CD4-positive, alpha-beta T cell (primary cell): ENCODE measurements around the gene RUNX1. TPM values are rescaled to one million over a fixed set of nuclear protein-coding genes. Genes with fewer than 3 reads are reported as not detected.
A peak's percentile ranks its signal among the peaks of the same experiment; 100 is the strongest.

Source experiments
- ATAC-seq: fragments of 200-7000 bp; cut with Tn5 transposase; one replicate; pipeline ENCODE4 v1.10.0; 2022; ENCODE audit warnings: mild to moderate bottlenecking; ENCODE audit not compliant: poor library complexity
- CTCF ChIA-PET: fragments of 350-600 bp; sonication (Branson Sonifier 250); formaldehyde crosslinking; loops from one replicate; lab custom pipeline; 2021; ENCODE audit warnings: antibody characterized with exemption, inconsistent platforms; lab: Charles Lee
- POLR2A ChIA-PET: fragments of 350-600 bp; sonication (Branson Sonifier 250); formaldehyde crosslinking; loops from one replicate; lab custom pipeline; 2021; ENCODE audit warnings: antibody characterized with exemption, inconsistent platforms; lab: Charles Lee
- DNase-seq, 14 experiments: peaks; one replicate each; pipeline ENCODE4 v3.0.0-alpha.2; 2013 to 2020; ENCODE audit warnings: mixed read lengths in 2 of 14
- H3K27ac ChIP-seq, 2 donors: one replicate each; pipeline versions ENCODE4 v1.5.1 to v1.7.0; 2013; ENCODE audit warnings: low read length in 2 of 2, low read depth in 1 of 2, mild to moderate bottlenecking in 1 of 2
- H3K27me3 ChIP-seq, 2 experiments: 1 replicate in 1 of 2; 2 replicates in 1 of 2; pipeline versions ENCODE4 v1.6.1 to v1.7.0; 2013; ENCODE audit warnings: low read length in 2 of 2, control low read depth in 1 of 2, mild to moderate bottlenecking in 1 of 2, moderate library complexity in 1 of 2; ENCODE audit not compliant: insufficient read depth in 2 of 2, control insufficient read depth in 1 of 2
- H3K36me3 ChIP-seq: one replicate; pipeline ENCODE4 v1.6.1; 2013; ENCODE audit warnings: low read length, control low read depth; ENCODE audit not compliant: insufficient read depth
- H3K4me1 ChIP-seq: one replicate; pipeline ENCODE4 v1.6.1; 2013; ENCODE audit warnings: low read length, control low read depth; ENCODE audit not compliant: insufficient read depth
- H3K4me3 ChIP-seq: one replicate; pipeline ENCODE4 v1.5.1; 2013; ENCODE audit warnings: mild to moderate bottlenecking, low read length, moderate library complexity
- H3K9me3 ChIP-seq, 2 experiments: 1 replicate in 1 of 2; 2 replicates in 1 of 2; pipeline versions ENCODE4 v1.6.1 to v1.7.0; 2013; ENCODE audit warnings: low read length in 2 of 2, mild to moderate bottlenecking in 2 of 2, control low read depth in 1 of 2, moderate library complexity in 1 of 2; ENCODE audit not compliant: control insufficient read depth in 1 of 2, insufficient read depth in 1 of 2
- H3K27ac Mint-ChIP-seq: one replicate; pipeline ENCODE4 v1.8.0; 2020; ENCODE audit warnings: mixed read lengths
- H3K27me3 Mint-ChIP-seq: one replicate; pipeline ENCODE4 v1.8.0; 2021; ENCODE audit warnings: mixed read lengths
- H3K36me3 Mint-ChIP-seq: one replicate; pipeline ENCODE4 v1.8.0; 2021; ENCODE audit warnings: low read depth, mixed read lengths
- H3K4me1 Mint-ChIP-seq: one replicate; pipeline ENCODE4 v1.8.0; 2021; ENCODE audit warnings: low read depth, mixed read lengths
- H3K4me3 Mint-ChIP-seq: one replicate; pipeline ENCODE4 v1.8.0; 2020; ENCODE audit warnings: mild to moderate bottlenecking, mixed read lengths
- H3K9me3 Mint-ChIP-seq: one replicate; pipeline ENCODE4 v1.8.0; 2020; ENCODE audit warnings: mixed read lengths
- intact Hi-C, 2 experiments: fragments of 100-400 bp; cut with DNase I in 1 of 2; cut with micrococcal nuclease in 1 of 2; formaldehyde crosslinking; loops; one replicate each; pipeline versions ENCODE4 v1.15.1 to v1.9.0; 2023 to 2025; cut with DNase I, micrococcal nuclease
- polyA plus RNA-seq, 2 donors: library from polyadenylated mRNA; unstranded; fragments of 120-200 nt; gene quantifications; one replicate each; pipeline ENCODE4 v1.2.1, GENCODE V29; 2013
- total RNA-seq, 174 experiments: library from RNA in 2 of 174; stranded (reverse) in 2 of 174; gene quantifications; one replicate each; pipeline ENCODE4 v1.2.3 and lab custom pipeline; 2021 to 2026
- TF ChIP-seq, protein P1 (sequence below): fragments of 200-600 bp; IDR thresholded peaks from one replicate; pipeline ENCODE4 v1.8.0; 2022; ENCODE audit warnings: antibody characterized with exemption, mild to moderate bottlenecking

Gene RUNX1
- total RNA-seq, result 10 to 100 TPM; 71.7 to 74.3 TPM
- polyA plus RNA-seq (2013, experiment 1 of 2), result 47.9 TPM
- polyA plus RNA-seq (2013, experiment 2 of 2), result 54.4 TPM
- total RNA-seq (lab: John Stamatoyannopoulos, UW), result 43.6 to 222 (median 82.2) reads per million in 172 experiments

- H3K9me3 Mint-ChIP-seq, result no peaks in the 10 kb centered on the region
- H3K36me3 Mint-ChIP-seq, result peaks cover 48% of the 10 kb centered on the region
- H3K4me3 Mint-ChIP-seq, result peak within 1 kb of the TSS; percentile 96
- ATAC-seq, result peak; percentile 62
- ChIA-PET POLR2A (interaction anchor here (0.5 to 11.6 kb wide), 19 partner anchors 9 to 1248 kb away, joined by 3 to 227 read pairs (median 4); no protein-coding TSS in a partner anchor), CTCF (interaction anchor here (0.6 to 3.0 kb wide), 9 partner anchors 11 to 1064 kb away, joined by 3 to 30 read pairs (median 7); no protein-coding TSS in a partner anchor)
- no peaks in the 10 kb centered on the region for H3K9me3 ChIP-seq
- no peaks in the 10 kb centered on the region for H3K27me3 Mint-ChIP-seq
- TF ChIP-seq, protein P1, sequence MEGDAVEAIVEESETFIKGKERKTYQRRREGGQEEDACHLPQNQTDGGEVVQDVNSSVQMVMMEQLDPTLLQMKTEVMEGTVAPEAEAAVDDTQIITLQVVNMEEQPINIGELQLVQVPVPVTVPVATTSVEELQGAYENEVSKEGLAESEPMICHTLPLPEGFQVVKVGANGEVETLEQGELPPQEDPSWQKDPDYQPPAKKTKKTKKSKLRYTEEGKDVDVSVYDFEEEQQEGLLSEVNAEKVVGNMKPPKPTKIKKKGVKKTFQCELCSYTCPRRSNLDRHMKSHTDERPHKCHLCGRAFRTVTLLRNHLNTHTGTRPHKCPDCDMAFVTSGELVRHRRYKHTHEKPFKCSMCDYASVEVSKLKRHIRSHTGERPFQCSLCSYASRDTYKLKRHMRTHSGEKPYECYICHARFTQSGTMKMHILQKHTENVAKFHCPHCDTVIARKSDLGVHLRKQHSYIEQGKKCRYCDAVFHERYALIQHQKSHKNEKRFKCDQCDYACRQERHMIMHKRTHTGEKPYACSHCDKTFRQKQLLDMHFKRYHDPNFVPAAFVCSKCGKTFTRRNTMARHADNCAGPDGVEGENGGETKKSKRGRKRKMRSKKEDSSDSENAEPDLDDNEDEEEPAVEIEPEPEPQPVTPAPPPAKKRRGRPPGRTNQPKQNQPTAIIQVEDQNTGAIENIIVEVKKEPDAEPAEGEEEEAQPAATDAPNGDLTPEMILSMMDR, result no peak
- peak; percentile 49 to 94 (median 65) for DNase-seq
- H3K4me1 ChIP-seq, result peaks cover 60% of the 10 kb centered on the region
- H3K27me3 ChIP-seq, result no peaks in the 10 kb centered on the region
- peaks cover 3% of the 10 kb centered on the region for H3K36me3 ChIP-seq
- intact Hi-C loops, result loop anchor here (1.0 to 5.0 kb wide), 8 partner anchors 37 to 178 kb away; no protein-coding TSS in a partner anchor
- H3K4me1 Mint-ChIP-seq, result peaks cover 84% of the 10 kb centered on the region
- H3K27ac Mint-ChIP-seq, result peak within 1 kb of the TSS; percentile 97
- H3K27ac ChIP-seq, result peak within 1 kb of the TSS; percentile 68 to 93
- H3K4me3 ChIP-seq, result peak within 1 kb of the TSS; percentile 91
Measured at GRCh38 chr21:35048706-35049617, at the start of gene RUNX1. RUNX1 (minus strand) TSS chr21:35049302.

DNA sequence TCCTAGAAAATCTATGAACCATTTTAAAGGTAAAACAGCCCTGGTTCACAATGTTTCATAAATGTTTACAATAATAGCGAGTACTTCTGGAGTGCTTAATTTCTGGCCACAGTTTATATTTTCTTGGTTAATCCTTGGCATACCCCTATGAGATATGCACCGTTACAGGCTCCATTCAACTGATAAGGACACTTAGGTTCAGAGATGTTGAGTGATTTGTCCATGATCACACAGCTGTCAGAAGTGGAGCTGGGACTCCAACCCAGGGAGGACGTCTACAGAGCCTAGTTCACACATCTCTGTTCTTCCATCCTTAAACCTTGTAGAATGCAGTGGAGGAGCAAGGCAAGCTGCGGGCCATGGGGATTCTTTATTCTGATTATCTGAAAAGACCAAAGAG, 48.4 kb upstream of the RUNX1 start:
- Histone ChIP-seq H3K9me3 (no peaks in the 10 kb centered on the region), H3K27ac (no peak overlapping the region), H3K4me1 (peaks cover 8% of the 10 kb centered on the region), H3K27me3 (no peaks in the 10 kb centered on the region), H3K36me3 (no peaks in the 10 kb centered on the region), H3K4me3 (no peak overlapping the region)
- Mint-ChIP-seq H3K4me3 (no peak overlapping the region), H3K9me3 (no peaks in the 10 kb centered on the region), H3K27me3 (no peaks in the 10 kb centered on the region), H3K27ac (no peak overlapping the region), H3K36me3 (no peaks in the 10 kb centered on the region), H3K4me1 (no peaks in the 10 kb centered on the region)
- ATAC-seq (no peak), DNase-seq (no peak)
- POLR2A ChIA-PET, result no interaction called here
- TF ChIP-seq, protein P1, result no peak
- CTCF ChIA-PET, result no interaction called here
- intact Hi-C loops, result no loop called here

GRCh38 chr21:35096959-35097358, 47.9 kb upstream of the RUNX1 start:
- CTCF ChIA-PET, result no interaction called here
- POLR2A ChIA-PET, result interaction anchor here (0.6 kb wide), 1 partner anchor 191 kb away, joined by 3 read pairs; no protein-coding TSS in a partner anchor
- H3K4me3 ChIP-seq, result no peak overlapping the region
- Mint-ChIP-seq H3K36me3 (no peaks in the 10 kb centered on the region), H3K27me3 (no peaks in the 10 kb centered on the region), H3K9me3 (no peaks in the 10 kb centered on the region), H3K4me3 (no peak overlapping the region), H3K27ac (no peak overlapping the region), H3K4me1 (no peaks in the 10 kb centered on the region)
- no peaks in the 10 kb centered on the region for H3K36me3 ChIP-seq
- TF ChIP-seq, protein P1, result no peak
- DNase-seq, result no peak
- H3K27me3 ChIP-seq, result no peaks in the 10 kb centered on the region
- intact Hi-C loops, result no loop called here
- no peaks in the 10 kb centered on the region for H3K9me3 ChIP-seq
- H3K4me1 ChIP-seq, result peaks cover 6% of the 10 kb centered on the region
- no peak overlapping the region for H3K27ac ChIP-seq
- ATAC-seq, result no peak
